SK-N-MC (cell line): ENCODE measurements around the gene PTGDS.

Experiments used
- EZH2 ChIP-seq: fragments of 200-600 bp; sonication (generic); IDR thresholded peaks from one replicate; pipeline ENCODE4 v1.6.1; 2017; ENCODE audit warnings: antibody characterized with exemption
- POLR2AphosphoS5 ChIP-seq: IDR thresholded peaks from 2 replicates; pipeline ENCODE4 v1.6.1; 2012; ENCODE audit warnings: mild to moderate bottlenecking, low read depth, low read length, borderline replicate concordance

GRCh38 chr9:136947955-136948510, 29.3 kb upstream of the PTGDS start:
- TF ChIP-seq EZH2 (no peak), POLR2AphosphoS5 (no peak)
